H1 (cell line): Measurements from ENCODE around the gene PAIP2B.

Source experiments
- CEBPB ChIP-seq: IDR thresholded peaks from 2 replicates; pipeline ENCODE4 v1.6.1; 2012; ENCODE audit warnings: low read depth, low read length
- EGR1 ChIP-seq: IDR thresholded peaks from 2 replicates; pipeline ENCODE4 v1.6.1; 2011; ENCODE audit warnings: low read depth, low read length, borderline replicate concordance
- EP300 ChIP-seq, 2 experiments: IDR thresholded peaks; 1 replicate in 1 of 2; 2 replicates in 1 of 2; pipeline ENCODE4 v1.6.1; 2011 to 2012; ENCODE audit warnings: low read depth in 2 of 2, low read length in 2 of 2, mild to moderate bottlenecking in 2 of 2, borderline replicate concordance in 1 of 2, inconsistent platforms in 1 of 2, moderate library complexity in 1 of 2
- POLR2A ChIP-seq, 2 experiments: IDR thresholded peaks; 1 replicate in 1 of 2; 2 replicates in 1 of 2; pipeline ENCODE4 v1.6.1; 2011; ENCODE audit warnings: low read depth in 2 of 2, low read length in 2 of 2, mild to moderate bottlenecking in 2 of 2; ENCODE audit errors: control extremely low read depth in 1 of 2
- RXRA ChIP-seq: IDR thresholded peaks from 2 replicates; pipeline ENCODE4 v1.6.1; 2011; ENCODE audit warnings: low read depth, mild to moderate bottlenecking, low read length, moderate library complexity; ENCODE audit not compliant: insufficient read depth
- SUZ12 ChIP-seq: fragments of 200-600 bp; sonication (generic); IDR thresholded peaks from 2 replicates; pipeline ENCODE4 v1.6.1; 2012; ENCODE audit warnings: mild to moderate bottlenecking, inconsistent platforms, low read length, moderate library complexity, mixed read lengths
- TAF7 ChIP-seq: optimal IDR thresholded peaks from 2 replicates; pipeline ENCODE3; 2011; ENCODE audit warnings: low read depth, mild to moderate bottlenecking, inconsistent platforms, low read length, moderate library complexity, borderline replicate concordance
- TF ChIP-seq, protein P1 (sequence below), 3 experiments: IDR thresholded peaks; 1 replicate in 2 of 3; 2 replicates in 1 of 3; pipeline versions ENCODE4 v1.5.1 to v1.6.1; 2011; ENCODE audit warnings: low read length in 3 of 3, mild to moderate bottlenecking in 3 of 3, inconsistent platforms in 2 of 3, low read depth in 1 of 3, moderate library complexity in 1 of 3; ENCODE audit not compliant: insufficient read depth in 1 of 3; ENCODE audit errors: control extremely low read depth in 1 of 3
- TF ChIP-seq, protein P2 (sequence below): IDR thresholded peaks from 2 replicates; pipeline ENCODE4 v1.6.1; 2011; ENCODE audit warnings: low read length, improper control_type of control experiment

DNA sequence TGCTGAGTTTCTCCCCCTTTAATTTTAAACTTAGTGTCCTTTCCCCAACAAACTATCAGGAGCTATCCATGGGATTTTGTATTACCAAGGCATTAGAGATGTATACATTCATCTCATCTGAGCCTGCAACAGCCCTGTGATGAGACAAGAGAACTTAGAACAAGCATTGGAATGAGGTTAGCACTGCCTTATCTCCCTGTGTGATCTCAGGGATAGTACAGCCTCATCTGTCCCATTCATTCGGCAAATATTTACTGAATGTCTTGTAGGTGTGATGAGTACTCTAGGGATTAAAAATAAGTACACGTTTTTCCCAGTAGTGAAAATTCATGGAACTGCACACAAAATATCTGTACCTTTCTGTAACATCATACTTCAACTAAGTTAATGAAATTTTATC lies 45.6 kb downstream of the PAIP2B start:
- TF ChIP-seq, protein P1, sequence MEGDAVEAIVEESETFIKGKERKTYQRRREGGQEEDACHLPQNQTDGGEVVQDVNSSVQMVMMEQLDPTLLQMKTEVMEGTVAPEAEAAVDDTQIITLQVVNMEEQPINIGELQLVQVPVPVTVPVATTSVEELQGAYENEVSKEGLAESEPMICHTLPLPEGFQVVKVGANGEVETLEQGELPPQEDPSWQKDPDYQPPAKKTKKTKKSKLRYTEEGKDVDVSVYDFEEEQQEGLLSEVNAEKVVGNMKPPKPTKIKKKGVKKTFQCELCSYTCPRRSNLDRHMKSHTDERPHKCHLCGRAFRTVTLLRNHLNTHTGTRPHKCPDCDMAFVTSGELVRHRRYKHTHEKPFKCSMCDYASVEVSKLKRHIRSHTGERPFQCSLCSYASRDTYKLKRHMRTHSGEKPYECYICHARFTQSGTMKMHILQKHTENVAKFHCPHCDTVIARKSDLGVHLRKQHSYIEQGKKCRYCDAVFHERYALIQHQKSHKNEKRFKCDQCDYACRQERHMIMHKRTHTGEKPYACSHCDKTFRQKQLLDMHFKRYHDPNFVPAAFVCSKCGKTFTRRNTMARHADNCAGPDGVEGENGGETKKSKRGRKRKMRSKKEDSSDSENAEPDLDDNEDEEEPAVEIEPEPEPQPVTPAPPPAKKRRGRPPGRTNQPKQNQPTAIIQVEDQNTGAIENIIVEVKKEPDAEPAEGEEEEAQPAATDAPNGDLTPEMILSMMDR (IDR thresholded peaks at IDR 0.05; ENCODE audit: control extremely low read depth in 1 of 3, insufficient read depth in 1 of 3, low read depth in 1 of 3, low read length in 3 of 3) = no peak
- TF ChIP-seq EP300 (IDR thresholded peaks at IDR 0.05; ENCODE audit: borderline replicate concordance in 1 of 2, low read depth in 2 of 2, low read length in 2 of 2) (no peak), EGR1 (no peak), RXRA (no peak), CEBPB (no peak), SUZ12 (no peak), TAF7 (no peak), POLR2A (IDR thresholded peaks at IDR 0.05; ENCODE audit: control extremely low read depth in 1 of 2, low read depth in 2 of 2, low read length in 2 of 2) (no peak)
- TF ChIP-seq, protein P2, sequence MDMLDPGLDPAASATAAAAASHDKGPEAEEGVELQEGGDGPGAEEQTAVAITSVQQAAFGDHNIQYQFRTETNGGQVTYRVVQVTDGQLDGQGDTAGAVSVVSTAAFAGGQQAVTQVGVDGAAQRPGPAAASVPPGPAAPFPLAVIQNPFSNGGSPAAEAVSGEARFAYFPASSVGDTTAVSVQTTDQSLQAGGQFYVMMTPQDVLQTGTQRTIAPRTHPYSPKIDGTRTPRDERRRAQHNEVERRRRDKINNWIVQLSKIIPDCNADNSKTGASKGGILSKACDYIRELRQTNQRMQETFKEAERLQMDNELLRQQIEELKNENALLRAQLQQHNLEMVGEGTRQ = no peak
